BE2C (cell line): ENCODE results near the gene PPP1CC.
"Not testable (repeated sequence)": the region's sequence is repeated elsewhere in the genome, so short reads cannot be mapped to it uniquely, and the experiment has no call there.

Source experiments
- DNase-seq: peaks from one replicate; pipeline ENCODE4 v3.0.0-alpha.2; 2020
- H3K27me3 ChIP-seq: fragments of 250-450 bp; sonication (Bioruptor Pico); 2 replicates; pipeline ENCODE4 v1.5.1; 2020; ENCODE audit warnings: mild to moderate bottlenecking
- H3K36me3 ChIP-seq: fragments of 250-450 bp; sonication (Bioruptor Pico); 2 replicates; pipeline ENCODE4 v1.5.1; 2020; ENCODE audit warnings: mild to moderate bottlenecking
- H3K4me1 ChIP-seq: fragments of 250-450 bp; sonication (Bioruptor Pico); 2 replicates; pipeline ENCODE4 v1.5.1; 2020
- H3K4me3 ChIP-seq: 2 replicates; pipeline ENCODE4 v1.5.1; 2011; ENCODE audit warnings: low read depth, low read length
- H3K9me3 ChIP-seq: fragments of 250-450 bp; sonication (Bioruptor Pico); 2 replicates; pipeline ENCODE4 v1.5.1; 2020
- CTCF ChIP-seq: IDR thresholded peaks from 2 replicates; pipeline ENCODE4 v1.5.1; 2012; ENCODE audit warnings: mild to moderate bottlenecking, low read depth, low read length

The PPP1CC gene

GRCh38 chr12:110726028-110726427, 16.7 kb downstream of the PPP1CC start:
- peaks cover 100% of the 10 kb centered on the region for H3K36me3 ChIP-seq

GRCh38 chr12:110725267-110725666, 17.4 kb downstream of the PPP1CC start:
- H3K36me3 ChIP-seq, result peaks cover 100% of the 10 kb centered on the region
- DNase-seq, result no peak
- TF ChIP-seq CTCF, result no peak

More at GRCh38 chr12:110726028-110726427, 16.7 kb downstream of the PPP1CC start:
- TF ChIP-seq CTCF, result no peak
- no peaks in the 10 kb centered on the region for H3K27me3 ChIP-seq
- no peaks in the 10 kb centered on the region for H3K4me1 ChIP-seq
- no peaks in the 10 kb centered on the region; the same call in 1 of the 2 replicates for H3K9me3 ChIP-seq
- DNase-seq, result no peak
- H3K4me3 ChIP-seq, result no peak overlapping the region

GRCh38 chr12:110722892-110723291, 19.8 kb downstream of the PPP1CC start:
- not testable (repeated sequence) for H3K9me3 ChIP-seq, H3K4me3 ChIP-seq, H3K27me3 ChIP-seq, H3K4me1 ChIP-seq, DNase-seq
- peaks cover 100% of the 10 kb centered on the region for H3K36me3 ChIP-seq

More at GRCh38 chr12:110725267-110725666, 17.4 kb downstream of the PPP1CC start:
- Histone ChIP-seq H3K4me3 (no peak overlapping the region), H3K9me3 (no peaks in the 10 kb centered on the region; the same call in 1 of the 2 replicates), H3K4me1 (no peaks in the 10 kb centered on the region), H3K27me3 (no peaks in the 10 kb centered on the region)

GRCh38 chr12:110721570-110721969, 21.1 kb downstream of the PPP1CC start:
- no peak for DNase-seq
- Histone ChIP-seq H3K4me3 (no peak overlapping the region), H3K9me3 (no peaks in the 10 kb centered on the region), H3K27me3 (no peaks in the 10 kb centered on the region), H3K4me1 (no peaks in the 10 kb centered on the region), H3K36me3 (peaks cover 97% of the 10 kb centered on the region)
- TF ChIP-seq CTCF, result no peak

GRCh38 chr12:110720516-110720915, 22.2 kb downstream of the PPP1CC start:
- no peak overlapping the region for H3K4me3 ChIP-seq
- no peak for TF ChIP-seq CTCF
- H3K27me3 ChIP-seq, result no peaks in the 10 kb centered on the region
- peaks cover 86% of the 10 kb centered on the region for H3K36me3 ChIP-seq
- H3K4me1 ChIP-seq, result no peaks in the 10 kb centered on the region
- no peak for DNase-seq
- no peaks in the 10 kb centered on the region for H3K9me3 ChIP-seq

- no peak for TF ChIP-seq CTCF
- no peaks in the 10 kb centered on the region for H3K9me3 ChIP-seq
- H3K4me3 ChIP-seq, result no peak overlapping the region
- H3K36me3 ChIP-seq, result peaks cover 65% of the 10 kb centered on the region
- DNase-seq, result no peak
- no peaks in the 10 kb centered on the region for H3K27me3 ChIP-seq
- H3K4me1 ChIP-seq, result no peaks in the 10 kb centered on the region
Observed at GRCh38 chr12:110718222-110718908, 24.3 kb downstream of the PPP1CC start.
